Gastroesophageal sphincter (tissue), 4 donors: ENCODE results near the gene GSTCD. TPM values are rescaled to one million over a fixed set of nuclear protein-coding genes. Genes with fewer than 3 reads are reported as not detected.

Experiments used
- ATAC-seq: fragments of 150-250 bp; one replicate; pipeline ENCODE4 v1.9.1; 2016; ENCODE audit warnings: mild to moderate bottlenecking, moderate library complexity
- H3K27ac ChIP-seq, 4 donors: fragments of 200-600 bp; sonication (generic) in 3 of 4; 1 replicate in 3 of 4; 2 replicates in 1 of 4; pipeline ENCODE4 v1.5.1; 2016 to 2019
- H3K27me3 ChIP-seq: fragments of 200-600 bp; sonication (generic); one replicate; pipeline ENCODE4 v1.5.1; 2019
- H3K36me3 ChIP-seq, 2 donors: fragments of 200-600 bp; sonication (generic); one replicate each; pipeline ENCODE4 v1.5.1; 2019; ENCODE audit warnings: control low read depth in 1 of 2
- H3K4me1 ChIP-seq, 3 donors: fragments of 200-600 bp; sonication (generic); 1 replicate in 2 of 3; 2 replicates in 1 of 3; pipeline ENCODE4 v1.5.1; 2016 to 2019; ENCODE audit warnings: control low read depth in 2 of 3
- H3K4me3 ChIP-seq, 2 donors: fragments of 200-600 bp; sonication (generic); one replicate each; pipeline ENCODE4 v1.5.1; 2019; ENCODE audit warnings: mild to moderate bottlenecking in 1 of 2, moderate library complexity in 1 of 2
- H3K9me3 ChIP-seq, 3 donors: fragments of 200-600 bp; sonication (generic); one replicate each; pipeline ENCODE4 v1.5.1; 2017 to 2019; ENCODE audit warnings: control low read depth in 2 of 3
- CTCF ChIP-seq, 4 experiments: fragments of 200-600 bp in 2 of 4; fragments of 450-650 bp in 2 of 4; sonication (generic) in 1 of 4; IDR thresholded peaks; one replicate each; pipeline ENCODE4 v1.5.1; 2017 to 2019; ENCODE audit warnings: antibody characterized with exemption in 4 of 4, mild to moderate bottlenecking in 2 of 4, moderate library complexity in 2 of 4
- EP300 ChIP-seq: sonication (generic); formaldehyde crosslinking; IDR thresholded peaks from one replicate; pipeline ENCODE4 v1.6.1; 2017; ENCODE audit warnings: antibody characterized with exemption, mild to moderate bottlenecking
- POLR2A ChIP-seq, 2 donors: fragments of 450-650 bp; IDR thresholded peaks; one replicate each; pipeline ENCODE4 v1.6.1; 2017; ENCODE audit warnings: antibody characterized with exemption in 2 of 2, mild to moderate bottlenecking in 2 of 2, moderate library complexity in 1 of 2
- POLR2AphosphoS5 ChIP-seq: sonication (generic); formaldehyde crosslinking; IDR thresholded peaks from one replicate; pipeline ENCODE4 v1.6.1; 2017; ENCODE audit warnings: antibody characterized with exemption
- WGBS, 2 donors: methylation state at CpG; one replicate each; pipeline ENCODE4 v1.1.5; 2018; ENCODE audit warnings: low coverage in 1 of 2; 5-methylcytosine and 5-hydroxymethylcytosine counted together
- total RNA-seq, 4 donors: library from RNA; depleted of rRNA; stranded (reverse); fragments of >200 nt; gene quantifications; one replicate each; pipeline ENCODE4 v1.1.0, GENCODE V29; 2016

Gene GSTCD
- total RNA-seq, 4 donors from 2014 or later: 11.1 to 12.9 (median 12.2) TPM

GRCh38 chr4:105666693-105667092 lies 41.9 kb upstream of the GSTCD start:
- TF ChIP-seq CTCF (IDR thresholded peaks at IDR 0.05): no peak
- ATAC-seq: no peak
- Histone ChIP-seq H3K9me3 (no peaks in the 10 kb centered on the region), H3K27ac (no peak overlapping the region), H3K36me3 (no peaks in the 10 kb centered on the region), H3K27me3 (no peaks in the 10 kb centered on the region), H3K4me3 (no peak overlapping the region), H3K4me1 (no peaks in the 10 kb centered on the region)
- 41 to 58% methylated on average over 5 of the region's 5 CpGs for WGBS, 2 donors

- no peak overlapping the region for H3K4me3 ChIP-seq
- no peak overlapping the region for H3K27ac ChIP-seq
- ATAC-seq: no peak
- H3K4me1 ChIP-seq: no peaks in the 10 kb centered on the region
- H3K27me3 ChIP-seq: no peaks in the 10 kb centered on the region
- H3K9me3 ChIP-seq: no peaks in the 10 kb centered on the region
- no peaks in the 10 kb centered on the region for H3K36me3 ChIP-seq
- TF ChIP-seq POLR2A (IDR thresholded peaks at IDR 0.05): no peak
- TF ChIP-seq EP300: no peak
These were observed 37.9 kb upstream of the GSTCD start for GRCh38 chr4:105670684-105671083.

GRCh38 chr4:105671301-105671700 lies 37.3 kb upstream of the GSTCD start:
- WGBS, 2 donors: 57 to 76% methylated on average over 1 to 2 of the region's 2 CpGs
- no peak overlapping the region for H3K4me3 ChIP-seq
- TF ChIP-seq POLR2A (IDR thresholded peaks at IDR 0.05) (no peak), CTCF (IDR thresholded peaks at IDR 0.05) (no peak), POLR2AphosphoS5 (no peak), EP300 (no peak)
- H3K9me3 ChIP-seq: no peaks in the 10 kb centered on the region
- no peak for ATAC-seq
- no peaks in the 10 kb centered on the region for H3K27me3 ChIP-seq
- no peak overlapping the region for H3K27ac ChIP-seq
- H3K36me3 ChIP-seq: no peaks in the 10 kb centered on the region
- H3K4me1 ChIP-seq: no peaks in the 10 kb centered on the region

DNA sequence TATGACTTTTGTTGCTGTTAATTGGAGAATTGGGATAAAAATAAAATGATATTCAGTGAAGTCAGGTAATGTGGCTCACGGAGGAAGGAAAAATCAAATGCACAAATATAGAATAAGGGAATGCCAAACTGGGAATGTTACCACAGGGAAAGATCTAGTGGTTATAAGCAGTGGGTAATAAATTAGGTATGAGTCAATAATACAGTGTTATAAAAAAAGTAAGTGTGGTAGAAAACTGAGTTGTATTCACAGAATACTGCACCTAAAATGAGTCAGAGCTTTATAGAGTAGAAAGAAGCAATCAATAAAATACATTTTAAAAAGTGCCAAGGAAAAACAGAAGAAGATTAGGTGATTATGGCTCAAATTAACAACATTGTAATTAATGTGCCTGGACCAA lies 34.6 kb upstream of the GSTCD start:
- no peaks in the 10 kb centered on the region for H3K36me3 ChIP-seq
- H3K4me1 ChIP-seq: no peaks in the 10 kb centered on the region
- H3K9me3 ChIP-seq: no peaks in the 10 kb centered on the region
- no peak overlapping the region for H3K4me3 ChIP-seq
- no peak overlapping the region for H3K27ac ChIP-seq
- ATAC-seq: no peak
- H3K27me3 ChIP-seq: no peaks in the 10 kb centered on the region
- WGBS, 2 donors: 75 to 77% methylated on average over 1 of the region's 1 CpG
- no peak for TF ChIP-seq CTCF (IDR thresholded peaks at IDR 0.05)
- TF ChIP-seq POLR2AphosphoS5: no peak
- no peak for TF ChIP-seq POLR2A (IDR thresholded peaks at IDR 0.05)
- no peak for TF ChIP-seq EP300

DNA sequence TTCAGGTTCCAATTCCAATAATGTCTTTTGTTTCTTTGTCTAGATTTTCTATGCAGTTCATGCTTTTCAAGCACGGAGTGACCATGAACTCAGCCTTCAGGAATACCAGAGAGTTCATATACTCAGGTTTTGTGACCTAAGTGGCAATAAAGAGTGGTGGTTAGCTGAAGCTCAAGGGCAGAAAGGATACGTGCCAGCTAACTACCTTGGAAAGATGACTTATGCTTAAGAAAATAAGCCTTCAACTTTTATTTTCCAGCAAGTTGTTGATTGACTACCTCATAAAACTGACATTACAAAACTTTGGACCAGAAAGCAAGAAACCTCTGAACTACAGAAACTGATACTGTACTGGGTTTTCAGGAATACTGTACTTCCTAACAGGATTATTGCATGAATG lies 30.9 kb upstream of the GSTCD start:
- TF ChIP-seq CTCF (IDR thresholded peaks at IDR 0.05) (no peak), POLR2A (IDR thresholded peaks at IDR 0.05) (no peak), EP300 (no peak), POLR2AphosphoS5 (no peak)
- ATAC-seq: no peak
- H3K4me1 ChIP-seq: no peaks in the 10 kb centered on the region
- H3K27ac ChIP-seq: no peak overlapping the region
- H3K9me3 ChIP-seq: no peaks in the 10 kb centered on the region
- 79% methylated on average over 2 of the region's 2 CpGs for WGBS, 2 donors
- no peaks in the 10 kb centered on the region for H3K27me3 ChIP-seq
- no peak overlapping the region for H3K4me3 ChIP-seq
- H3K36me3 ChIP-seq: peaks cover 0 to 15% of the 10 kb centered on the region in 2 donors

DNA sequence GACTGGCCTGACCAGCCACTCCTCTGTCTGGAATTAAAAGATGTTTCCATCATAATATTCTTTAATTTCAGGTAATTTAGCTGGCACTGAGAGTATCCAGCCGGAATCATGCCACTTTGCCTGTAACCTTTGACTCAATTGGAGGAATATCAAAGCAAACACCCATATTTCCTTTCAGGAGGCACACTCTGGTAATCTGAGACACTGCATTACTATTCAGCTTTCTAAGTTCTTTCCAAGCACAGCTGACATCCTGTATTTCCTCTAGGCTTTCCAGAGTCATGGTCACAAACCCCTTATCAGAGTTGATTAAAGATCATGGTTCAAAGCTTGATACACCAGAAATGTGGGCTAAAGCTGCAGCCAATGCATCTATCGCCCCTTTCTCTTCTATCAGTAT lies 29.4 kb upstream of the GSTCD start:
- Histone ChIP-seq H3K9me3 (no peaks in the 10 kb centered on the region), H3K4me3 (no peak overlapping the region), H3K4me1 (no peaks in the 10 kb centered on the region), H3K27me3 (no peaks in the 10 kb centered on the region), H3K36me3 (peaks cover 0 to 21% of the 10 kb centered on the region in 2 donors), H3K27ac (no peak overlapping the region)
- no peak for TF ChIP-seq POLR2AphosphoS5
- TF ChIP-seq POLR2A (IDR thresholded peaks at IDR 0.05): no peak
- no peak for TF ChIP-seq CTCF (IDR thresholded peaks at IDR 0.05)
- no peak for TF ChIP-seq EP300
- 65 to 75% methylated on average over 2 of the region's 2 CpGs for WGBS, 2 donors
- ATAC-seq: no peak
